Left lung (tissue), 10 donors: ENCODE measurements around the gene C4A. TPM values are rescaled to one million over a fixed set of nuclear protein-coding genes. Genes with fewer than 3 reads are reported as not detected.
A peak's percentile ranks its signal among the peaks of the same experiment; 100 is the strongest.
"Not testable (repeated sequence)": the region's sequence is repeated elsewhere in the genome, so short reads cannot be mapped to it uniquely, and the experiment has no call there.

Experiments
- ATAC-seq: fragments of 200-7000 bp; cut with Tn5 transposase; one replicate; pipeline ENCODE4 v1.9.1; 2020; ENCODE audit warnings: moderate library complexity
- DNase-seq, 4 donors: peaks; one replicate each; pipeline ENCODE4 v3.0.0-alpha.2; 2013 to 2020
- H3K27ac ChIP-seq, 2 donors: fragments of 200-600 bp; sonication (generic) in 1 of 2; one replicate each; pipeline versions ENCODE4 v1.5.0 to v1.8.0; 2020 to 2021
- H3K27me3 ChIP-seq, 2 donors: fragments of 200-600 bp; sonication (generic) in 1 of 2; one replicate each; pipeline versions ENCODE4 v1.5.0 to v1.8.0; 2020 to 2021
- H3K36me3 ChIP-seq, 2 donors: fragments of 200-600 bp; sonication (generic) in 1 of 2; one replicate each; pipeline versions ENCODE4 v1.5.0 to v1.8.0; 2020 to 2021
- H3K4me1 ChIP-seq, 2 donors: fragments of 200-600 bp; one replicate each; pipeline ENCODE4 v1.8.0; 2021
- H3K4me3 ChIP-seq, 2 donors: fragments of 200-600 bp; sonication (generic) in 1 of 2; one replicate each; pipeline versions ENCODE4 v1.5.0 to v1.8.0; 2020 to 2021; ENCODE audit warnings: mild to moderate bottlenecking in 1 of 2
- H3K9me3 ChIP-seq, 2 donors: fragments of 200-600 bp; sonication (generic) in 1 of 2; one replicate each; pipeline versions ENCODE4 v1.5.0 to v1.8.0; 2020 to 2021
- intact Hi-C, 2 donors: fragments of 100-400 bp; cut with DNase I; formaldehyde crosslinking; loops; one replicate each; pipeline versions ENCODE4 v1.11.2 to v1.14.2; 2022
- microRNA-seq, 2 donors: library from miRNA; unstranded; fragments of <30 nt; microRNA quantifications; one replicate each; pipeline ENCODE4, GENCODE V29; 2019
- polyA plus RNA-seq, 6 donors: library from polyadenylated mRNA; unstranded; fragments of 120-200 nt; gene quantifications; one replicate each; pipeline ENCODE4 v1.2.1, GENCODE V29; 2013; ENCODE audit not compliant: insufficient read length in 6 of 6
- total RNA-seq, 2 donors: library from RNA; stranded (reverse); fragmentation: NEBNext Ultra II Directional; extraction: Animal tissue kit (Norgen Biotek cat#: 25700); gene quantifications; one replicate each; pipeline ENCODE4 v1.2.1, GENCODE V29; 2021
- TF ChIP-seq, protein P1 (sequence below), 2 donors: fragments of 200-600 bp; sonication (generic) in 1 of 2; IDR thresholded peaks; one replicate each; pipeline versions ENCODE4 v1.5.0 to v1.8.0; 2021; ENCODE audit warnings: antibody characterized with exemption in 2 of 2
- donor health status: DM: no; HTN: yes; CAD: no.
- donor health status: DM: no; HTN: no; CAD: no.

The C4A gene
- total and polyA plus RNA-seq, 8 donors, result 5.9 to 124 (median 10.3) TPM

DNA sequence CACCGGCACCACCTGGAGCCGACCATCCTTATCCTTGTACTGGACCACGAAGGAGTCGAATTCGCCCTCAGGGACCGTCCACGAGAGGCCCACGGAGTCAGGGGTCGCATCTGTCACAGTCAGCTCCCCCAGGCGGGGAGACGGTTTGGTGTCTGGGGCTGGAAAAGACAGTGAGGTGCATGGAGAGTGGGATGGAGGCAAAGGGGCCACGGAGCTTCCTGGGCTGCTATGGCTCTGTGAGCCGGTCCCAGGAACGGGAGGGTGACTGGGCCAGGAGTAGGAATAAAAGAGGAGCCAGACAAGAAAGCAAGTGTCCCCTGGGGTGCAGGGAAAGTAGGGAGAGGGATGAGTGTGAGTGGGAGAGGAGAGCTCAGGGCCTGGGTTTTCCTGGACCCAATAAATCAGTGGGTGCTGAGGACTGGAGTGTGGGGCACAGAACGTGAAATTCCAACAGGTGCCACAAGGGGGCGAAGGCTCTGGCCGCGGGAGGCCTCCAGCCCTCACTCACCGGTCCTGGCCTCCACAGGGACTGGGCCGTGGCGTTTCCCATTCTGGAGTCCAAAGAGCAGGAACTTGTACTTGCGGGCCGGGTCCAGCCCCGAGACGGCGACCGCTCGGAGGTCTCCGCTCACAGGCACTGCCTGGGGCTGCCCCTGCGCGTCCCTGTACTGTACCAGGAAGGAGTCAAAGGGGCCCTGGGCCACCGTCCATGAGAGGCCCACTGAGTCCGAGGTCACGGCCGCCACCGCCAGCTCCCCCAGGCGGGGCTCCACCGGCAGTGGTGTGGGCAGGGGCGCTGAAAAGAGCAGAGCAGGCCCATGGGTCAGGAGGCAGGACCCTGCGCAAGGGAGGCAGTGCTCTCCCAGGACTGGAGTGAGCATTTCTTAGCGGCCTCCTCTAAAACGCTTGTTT lies 66.3 kb downstream of the C4A start:
- TF ChIP-seq, protein P1, sequence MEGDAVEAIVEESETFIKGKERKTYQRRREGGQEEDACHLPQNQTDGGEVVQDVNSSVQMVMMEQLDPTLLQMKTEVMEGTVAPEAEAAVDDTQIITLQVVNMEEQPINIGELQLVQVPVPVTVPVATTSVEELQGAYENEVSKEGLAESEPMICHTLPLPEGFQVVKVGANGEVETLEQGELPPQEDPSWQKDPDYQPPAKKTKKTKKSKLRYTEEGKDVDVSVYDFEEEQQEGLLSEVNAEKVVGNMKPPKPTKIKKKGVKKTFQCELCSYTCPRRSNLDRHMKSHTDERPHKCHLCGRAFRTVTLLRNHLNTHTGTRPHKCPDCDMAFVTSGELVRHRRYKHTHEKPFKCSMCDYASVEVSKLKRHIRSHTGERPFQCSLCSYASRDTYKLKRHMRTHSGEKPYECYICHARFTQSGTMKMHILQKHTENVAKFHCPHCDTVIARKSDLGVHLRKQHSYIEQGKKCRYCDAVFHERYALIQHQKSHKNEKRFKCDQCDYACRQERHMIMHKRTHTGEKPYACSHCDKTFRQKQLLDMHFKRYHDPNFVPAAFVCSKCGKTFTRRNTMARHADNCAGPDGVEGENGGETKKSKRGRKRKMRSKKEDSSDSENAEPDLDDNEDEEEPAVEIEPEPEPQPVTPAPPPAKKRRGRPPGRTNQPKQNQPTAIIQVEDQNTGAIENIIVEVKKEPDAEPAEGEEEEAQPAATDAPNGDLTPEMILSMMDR (IDR thresholded peaks at IDR 0.05), result peak; percentile 82 to 84
- DNase-seq (peak; percentile 41 to 90 (median 58)), ATAC-seq (peak; percentile 85)
- Histone ChIP-seq H3K4me1 (peaks cover 0 to 21% of the 10 kb centered on the region in 2 donors), H3K27me3 (peaks cover 0 to 9% of the 10 kb centered on the region in 2 donors), H3K9me3 (no peaks in the 10 kb centered on the region), H3K36me3 (peaks cover 0 to 3% of the 10 kb centered on the region in 2 donors), H3K4me3 (no peak overlapping the region), H3K27ac (peak overlapping the region in 1 of 2 donors; percentile 57)
- intact Hi-C loops, result no loop called here

DNA sequence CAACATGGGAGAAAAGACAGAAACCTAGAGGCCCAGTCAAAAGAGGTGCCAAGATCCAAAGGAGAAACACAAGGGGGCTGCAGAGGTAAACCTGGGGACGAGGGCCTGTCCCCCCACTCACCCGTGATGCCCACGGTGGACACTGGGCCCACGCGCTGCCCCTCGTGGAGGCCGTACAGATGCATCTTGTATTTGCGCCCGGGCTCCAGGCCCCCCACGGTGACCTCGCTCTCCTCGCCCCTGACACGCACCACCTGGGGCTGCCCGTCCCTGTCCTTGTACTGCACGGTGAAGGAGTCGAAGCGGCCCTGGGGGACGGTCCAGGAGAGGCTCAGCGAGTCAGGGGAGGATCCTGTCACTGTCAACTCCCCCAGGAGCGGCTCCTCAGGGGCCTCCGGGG lies 67.3 kb downstream of the C4A start:
- DNase-seq, result peak in 1 of 4 donors; percentile 69
- intact Hi-C loops, H3K36me3 ChIP-seq, H3K9me3 ChIP-seq, H3K27me3 ChIP-seq, ATAC-seq, H3K27ac ChIP-seq, H3K4me3 ChIP-seq: not testable (repeated sequence)
- peaks cover 0 to 21% of the 10 kb centered on the region in 2 donors for H3K4me1 ChIP-seq

DNA sequence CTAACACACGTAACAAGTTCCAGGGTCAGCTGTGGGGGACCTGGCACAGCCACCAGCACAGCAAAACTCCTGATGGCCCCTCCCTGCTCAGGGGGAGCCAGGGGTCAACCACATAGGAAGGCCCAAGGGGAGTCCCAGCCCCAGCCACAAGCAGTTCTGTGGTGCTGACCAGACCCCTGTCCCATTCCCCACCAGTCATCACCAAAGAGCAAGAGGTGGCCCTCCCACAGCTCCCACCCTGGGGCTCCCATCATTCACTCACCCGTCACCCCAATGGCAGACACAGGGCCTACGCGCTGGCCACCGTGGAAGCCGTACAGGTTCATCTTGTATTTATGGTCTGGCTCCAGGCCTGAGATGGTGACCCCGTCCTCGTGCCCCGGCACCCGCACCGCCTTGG lies 67.9 kb downstream of the C4A start:
- ATAC-seq, H3K4me3 ChIP-seq, intact Hi-C loops, H3K27me3 ChIP-seq, H3K27ac ChIP-seq, H3K36me3 ChIP-seq, H3K9me3 ChIP-seq: not testable (repeated sequence)
- DNase-seq, result peak in 1 of 4 donors; percentile 53
- peaks cover 0 to 21% of the 10 kb centered on the region in 2 donors for H3K4me1 ChIP-seq

DNA sequence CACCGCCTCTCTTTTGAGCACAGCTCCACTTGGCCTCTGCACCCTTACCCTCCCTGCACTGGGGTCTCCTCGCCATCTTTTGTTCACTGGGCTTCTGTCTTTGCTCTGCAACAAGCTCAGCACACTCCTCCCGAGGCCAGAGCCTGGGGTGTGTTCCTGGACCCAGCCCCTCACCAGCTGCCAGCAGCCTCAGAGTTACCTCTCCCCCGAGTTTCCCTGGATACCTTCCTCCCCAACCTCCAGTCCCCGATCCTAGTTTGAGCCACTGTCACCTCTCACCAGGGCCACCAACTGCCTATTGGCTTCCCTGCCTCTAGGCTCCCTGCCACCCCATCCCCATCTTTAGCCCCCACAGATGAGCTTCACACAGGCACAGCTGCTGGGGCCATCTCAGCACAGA lies 68.7 kb downstream of the C4A start:
- H3K4me3 ChIP-seq, result no peak overlapping the region

More for the DNA sequence above, 68.7 kb downstream of the C4A start:
- Histone ChIP-seq H3K36me3 (peaks cover 0 to 3% of the 10 kb centered on the region in 2 donors), H3K27ac (no peak overlapping the region), H3K27me3 (peaks cover 0 to 9% of the 10 kb centered on the region in 2 donors), H3K9me3 (no peaks in the 10 kb centered on the region), H3K4me1 (peaks cover 0 to 21% of the 10 kb centered on the region in 2 donors)
- ATAC-seq, result no peak
- intact Hi-C loops, result no loop called here
- TF ChIP-seq, protein P1 (IDR thresholded peaks at IDR 0.05), result no peak
- peak in 1 of 4 donors; percentile 42 for DNase-seq

Small RNAs within 50 kb of the gene (microRNA-seq; reads per million reads assigned to microRNA genes)
- gene MIR1236, result 0 to 0.50 reads per million in 2 donors

Other genes starting within 250 kb of the C4A start
Only the 30 nearest of the 32 such genes appear.
- 1 to 10 TPM; 1.3 to 3.9 TPM for gene SAPCD1, start 219.4 kb upstream of the C4A start, total RNA-seq
- gene SAPCD1, start 219.4 kb upstream of the C4A start, polyA plus RNA-seq, result 10 to 100 TPM in 2 of 6 donors, 1 to 10 TPM in 4; 6.5 to 11.1 (median 8.2) TPM
- 1 to 10 TPM; 4.6 to 5.0 TPM for gene VWA7, start 204.7 kb upstream of the C4A start, total RNA-seq
- 1 to 10 TPM; 1.4 to 3.8 (median 2.2) TPM for gene VWA7, start 204.7 kb upstream of the C4A start, polyA plus RNA-seq
- 100 to 1,000 TPM in 1 of 2 donors, 10 to 100 TPM in 1; 43.6 to 103 TPM for gene VARS1, start 186.3 kb upstream of the C4A start, total RNA-seq
- 10 to 100 TPM; 38.4 to 61.7 (median 46.6) TPM for gene VARS1, start 186.3 kb upstream of the C4A start, polyA plus RNA-seq
- gene LSM2, start 175.1 kb upstream of the C4A start, total RNA-seq, result 10 to 100 TPM; 38.7 to 51.5 TPM
- gene LSM2, start 175.1 kb upstream of the C4A start, polyA plus RNA-seq, result 10 to 100 TPM; 79.4 to 88.5 (median 83.6) TPM
- gene HSPA1L, start 166.8 kb upstream of the C4A start, total RNA-seq, result 1 to 10 TPM in 1 of 2 donors, under 1 TPM in 1; 0.99 to 1.2 TPM
- 1 to 10 TPM; 2.8 to 4.4 (median 3.4) TPM for gene HSPA1L, start 166.8 kb upstream of the C4A start, polyA plus RNA-seq
- 100 to 1,000 TPM; 155 to 205 TPM for gene HSPA1A, start 166.5 kb upstream of the C4A start, total RNA-seq
- 100 to 1,000 TPM in 2 of 6 donors, 10 to 100 TPM in 4; 64.3 to 124 (median 78.3) TPM for gene HSPA1A, start 166.5 kb upstream of the C4A start, polyA plus RNA-seq
- gene HSPA1B, start 154.3 kb upstream of the C4A start, total RNA-seq, result 100 to 1,000 TPM; 104 to 180 TPM
- 100 to 1,000 TPM in 2 of 6 donors, 10 to 100 TPM in 4; 66.6 to 125 (median 89.1) TPM for gene HSPA1B, start 154.3 kb upstream of the C4A start, polyA plus RNA-seq
- 100 to 1,000 TPM in 1 of 2 donors, 10 to 100 TPM in 1; 90.4 to 106 TPM for gene NEU1, start 119.2 kb upstream of the C4A start, total RNA-seq
- gene NEU1, start 119.2 kb upstream of the C4A start, polyA plus RNA-seq, result 10 to 100 TPM; 25.7 to 29.8 (median 29.3) TPM
- 10 to 100 TPM; 37.5 to 78.8 TPM for gene SLC44A4, start 103.1 kb upstream of the C4A start, total RNA-seq
- 10 to 100 TPM in 5 of 6 donors, 1 to 10 TPM in 1; 9.6 to 22.9 (median 18.7) TPM for gene SLC44A4, start 103.1 kb upstream of the C4A start, polyA plus RNA-seq
- 10 to 100 TPM; 41.0 to 42.3 TPM for gene EHMT2, start 84.4 kb upstream of the C4A start, total RNA-seq
- 10 to 100 TPM; 66.3 to 85.0 (median 77.4) TPM for gene EHMT2, start 84.4 kb upstream of the C4A start, polyA plus RNA-seq
- gene ZBTB12, start 80.0 kb upstream of the C4A start, total RNA-seq, result 1 to 10 TPM; 4.8 to 6.5 TPM
- 10 to 100 TPM; 20.7 to 23.4 (median 22.9) TPM for gene ZBTB12, start 80.0 kb upstream of the C4A start, polyA plus RNA-seq
- gene C2, start 54.3 kb upstream of the C4A start, total RNA-seq, result 100 to 1,000 TPM; 181 to 192 TPM
- 1 to 10 TPM; 3.3 to 7.6 (median 4.9) TPM for gene C2, start 54.3 kb upstream of the C4A start, polyA plus RNA-seq
- 100 to 1,000 TPM in 1 of 2 donors, 10 to 100 TPM in 1; 69.1 to 131 TPM for gene CFB, start 36.0 kb upstream of the C4A start, total RNA-seq
- 1 to 10 TPM; 1.7 to 6.9 (median 3.0) TPM for gene CFB, start 36.0 kb upstream of the C4A start, polyA plus RNA-seq
- gene NELFE, start 23.1 kb upstream of the C4A start, total RNA-seq, result 10 to 100 TPM; 42.9 to 56.2 TPM
- 10 to 100 TPM; 77.9 to 93.0 (median 82.9) TPM for gene NELFE, start 23.1 kb upstream of the C4A start, polyA plus RNA-seq
- gene SKIC2, start 22.9 kb upstream of the C4A start, total RNA-seq, result 10 to 100 TPM; 65.4 to 67.9 TPM
- 10 to 100 TPM; 39.1 to 50.8 (median 42.2) TPM for gene SKIC2, start 22.9 kb upstream of the C4A start, polyA plus RNA-seq
- 10 to 100 TPM; 16.2 to 17.8 TPM for gene DXO, start 9.9 kb upstream of the C4A start, total RNA-seq
- gene DXO, start 9.9 kb upstream of the C4A start, polyA plus RNA-seq, result 10 to 100 TPM; 21.4 to 28.3 (median 26.5) TPM
- gene C4B, start 32.7 kb downstream of the C4A start, total RNA-seq, result 100 to 1,000 TPM in 1 of 2 donors, 10 to 100 TPM in 1; 81.3 to 101 TPM
- gene C4B, start 32.7 kb downstream of the C4A start, polyA plus RNA-seq, result 10 to 100 TPM in 4 of 6 donors, 1 to 10 TPM in 2; 8.2 to 19.8 (median 11.8) TPM
- under 1 TPM; 0.23 to 0.47 TPM for gene CYP21A2, start 56.4 kb downstream of the C4A start, total RNA-seq
- 1 to 10 TPM in 2 of 6 donors, under 1 TPM in 4; 0.65 to 1.6 (median 0.88) TPM for gene CYP21A2, start 56.4 kb downstream of the C4A start, polyA plus RNA-seq
- 10 to 100 TPM; 44.8 to 78.4 TPM for gene TNXB, start 127.3 kb downstream of the C4A start, total RNA-seq
- 10 to 100 TPM; 10.0 to 22.9 (median 15.5) TPM for gene TNXB, start 127.3 kb downstream of the C4A start, polyA plus RNA-seq
- gene ATF6B, start 146.2 kb downstream of the C4A start, total RNA-seq, result 10 to 100 TPM; 70.7 to 72.1 TPM
- gene ATF6B, start 146.2 kb downstream of the C4A start, polyA plus RNA-seq, result 10 to 100 TPM; 81.5 to 95.8 (median 90.4) TPM
- 1 to 10 TPM; 3.6 to 5.3 TPM for gene FKBPL, start 148.2 kb downstream of the C4A start, total RNA-seq
- gene FKBPL, start 148.2 kb downstream of the C4A start, polyA plus RNA-seq, result 1 to 10 TPM; 5.6 to 7.8 (median 6.8) TPM
- gene PRRT1, start 169.9 kb downstream of the C4A start, total RNA-seq, result 1 to 10 TPM; 1.0 to 1.6 TPM
- 1 to 10 TPM in 4 of 6 donors, under 1 TPM in 2; 0.80 to 1.9 (median 1.3) TPM for gene PRRT1, start 169.9 kb downstream of the C4A start, polyA plus RNA-seq
- 10 to 100 TPM in 1 of 2 donors, 1 to 10 TPM in 1; 8.9 to 17.9 TPM for gene PPT2, start 172.1 kb downstream of the C4A start, total RNA-seq
- gene PPT2, start 172.1 kb downstream of the C4A start, polyA plus RNA-seq, result 10 to 100 TPM; 23.2 to 32.5 (median 28.1) TPM
- 10 to 100 TPM in 1 of 2 donors, 1 to 10 TPM in 1; 8.1 to 10.1 TPM for gene EGFL8, start 182.5 kb downstream of the C4A start, total RNA-seq
- 10 to 100 TPM; 20.1 to 35.2 (median 27.8) TPM for gene EGFL8, start 182.5 kb downstream of the C4A start, polyA plus RNA-seq
- gene AGPAT1, start 194.0 kb downstream of the C4A start, total RNA-seq, result 10 to 100 TPM; 55.5 to 61.2 TPM
- gene AGPAT1, start 194.0 kb downstream of the C4A start, polyA plus RNA-seq, result 10 to 100 TPM; 68.0 to 78.4 (median 71.9) TPM
- 10 to 100 TPM; 43.9 to 65.7 TPM for gene RNF5, start 196.3 kb downstream of the C4A start, total RNA-seq
- gene RNF5, start 196.3 kb downstream of the C4A start, polyA plus RNA-seq, result 10 to 100 TPM; 59.9 to 81.5 (median 71.4) TPM
- gene AGER, start 202.2 kb downstream of the C4A start, total RNA-seq, result 100 to 1,000 TPM; 221 to 616 TPM
- 100 to 1,000 TPM in 1 of 6 donors, 10 to 100 TPM in 5; 68.0 to 105 (median 83.3) TPM for gene AGER, start 202.2 kb downstream of the C4A start, polyA plus RNA-seq
- gene PBX2, start 208.1 kb downstream of the C4A start, total RNA-seq, result 10 to 100 TPM; 91.0 to 99.1 TPM
- 100 to 1,000 TPM; 158 to 174 (median 166) TPM for gene PBX2, start 208.1 kb downstream of the C4A start, polyA plus RNA-seq
- 10 to 100 TPM; 24.4 to 81.7 TPM for gene GPSM3, start 210.6 kb downstream of the C4A start, total RNA-seq
- gene GPSM3, start 210.6 kb downstream of the C4A start, polyA plus RNA-seq, result 10 to 100 TPM; 15.9 to 21.3 (median 18.6) TPM
- 10 to 100 TPM; 37.0 to 58.4 TPM for gene NOTCH4, start 242.0 kb downstream of the C4A start, total RNA-seq
- gene NOTCH4, start 242.0 kb downstream of the C4A start, polyA plus RNA-seq, result 10 to 100 TPM; 40.9 to 57.5 (median 50.7) TPM